Neural progenitor cell (in vitro differentiated cells): Measurements from ENCODE around the gene PFDN4. TPM values are rescaled to one million over a fixed set of nuclear protein-coding genes. Genes with fewer than 3 reads are reported as not detected.

ENCODE experiments used
- DNase-seq: peaks from one replicate; pipeline ENCODE4 v3.0.0-alpha.2; 2016; ENCODE audit warnings: low spot score
- H2AFZ ChIP-seq: fragments of 200-600 bp; sonication (generic); replicated peaks from 2 replicates; pipeline ENCODE4 v1.6.1; 2016; ENCODE audit warnings: antibody characterized with exemption
- H3F3A ChIP-seq: fragments of 200-600 bp; sonication (generic); 2 replicates; pipeline ENCODE4 v1.6.1; 2016; ENCODE audit warnings: antibody characterized with exemption, low read depth
- H3K27ac ChIP-seq: fragments of 200-600 bp; sonication (generic); 2 replicates; pipeline ENCODE4 v1.5.1; 2016; ENCODE audit warnings: mild to moderate bottlenecking
- H3K27me3 ChIP-seq: fragments of 200-600 bp; sonication (generic); 2 replicates; pipeline ENCODE4 v1.6.1; 2016; ENCODE audit warnings: mild to moderate bottlenecking, moderate library complexity
- H3K36me3 ChIP-seq: fragments of 200-600 bp; sonication (generic); 2 replicates; pipeline ENCODE4 v1.5.1; 2016
- H3K4me1 ChIP-seq: fragments of 200-600 bp; sonication (generic); 2 replicates; pipeline ENCODE4 v1.6.1; 2016; ENCODE audit warnings: mixed run types
- H3K4me2 ChIP-seq: fragments of 200-600 bp; sonication (generic); 2 replicates; pipeline ENCODE4 v1.6.1; 2016
- H3K4me3 ChIP-seq: fragments of 200-600 bp; sonication (generic); 2 replicates; pipeline ENCODE4 v1.5.1; 2016
- H3K79me2 ChIP-seq: fragments of 200-600 bp; sonication (generic); 2 replicates; pipeline ENCODE4 v1.6.1; 2016; ENCODE audit warnings: low read depth
- H3K9ac ChIP-seq: fragments of 200-600 bp; sonication (generic); 2 replicates; pipeline ENCODE4 v1.6.1; 2016
- H3K9me3 ChIP-seq: fragments of 200-600 bp; sonication (generic); 2 replicates; pipeline ENCODE4 v1.5.1; 2016; ENCODE audit warnings: low read depth
- H4K20me1 ChIP-seq: fragments of 200-600 bp; sonication (generic); 2 replicates; pipeline ENCODE4 v1.6.1; 2016; ENCODE audit warnings: low read depth
- H3K27ac Mint-ChIP-seq: 3 replicates; pipeline ENCODE4 v1.8.0; 2021; ENCODE audit warnings: mixed read lengths
- H3K27me3 Mint-ChIP-seq: 2 replicates; pipeline ENCODE4 v1.8.0; 2022; ENCODE audit warnings: low read depth, mild to moderate bottlenecking, inconsistent platforms, moderate library complexity, mixed read lengths; ENCODE audit not compliant: insufficient read depth
- H3K36me3 Mint-ChIP-seq: 3 replicates; pipeline ENCODE4 v1.8.0; 2021; ENCODE audit warnings: mixed read lengths
- H3K4me1 Mint-ChIP-seq: 3 replicates; pipeline ENCODE4 v1.8.0; 2021; ENCODE audit warnings: mixed read lengths
- H3K4me3 Mint-ChIP-seq: 3 replicates; pipeline ENCODE4 v1.8.0; 2021; ENCODE audit warnings: mild to moderate bottlenecking, moderate library complexity, mixed read lengths
- H3K9me3 Mint-ChIP-seq: 3 replicates; pipeline ENCODE4 v1.8.0; 2020; ENCODE audit warnings: mixed read lengths
- CTCF ChIP-seq: fragments of 200-600 bp; sonication (generic); IDR thresholded peaks from 2 replicates; pipeline ENCODE4 v1.5.1; 2017; ENCODE audit warnings: antibody characterized with exemption, mild to moderate bottlenecking
- EZH2 ChIP-seq: fragments of 200-600 bp; sonication (generic); IDR thresholded peaks from 2 replicates; pipeline ENCODE4 v1.6.1; 2017; ENCODE audit warnings: antibody characterized with exemption, mild to moderate bottlenecking, moderate library complexity
- EZH2phosphoT487 ChIP-seq: fragments of 200-600 bp; sonication (generic); IDR thresholded peaks from 2 replicates; pipeline ENCODE4 v1.6.1; 2017; ENCODE audit warnings: antibody characterized with exemption
- total RNA-seq: library from RNA; depleted of rRNA; stranded (reverse); fragments of >200 nt; gene quantifications from 2 replicates; pipeline ENCODE4 v1.2.3, GENCODE V29; 2015; ENCODE audit warnings: low replicate concordance

The PFDN4 gene
- total RNA-seq, 1 donor from 2014 or later: 597 TPM

GRCh38 chr20:54212871-54213270, 5.0 kb downstream of the PFDN4 start:
- no peaks in the 10 kb centered on the region for H3K27me3 ChIP-seq
- no peak overlapping the region for H2AFZ ChIP-seq
- no peak overlapping the region for H3K9ac ChIP-seq
- Mint-ChIP-seq H3K27me3 (no peaks in the 10 kb centered on the region), H3K9me3 (peaks cover 2% of the 10 kb centered on the region), H3K36me3 (peaks cover 55% of the 10 kb centered on the region), H3K4me1 (peaks cover 15% of the 10 kb centered on the region), H3K4me3 (no peak overlapping the region), H3K27ac (no peak overlapping the region)
- H3K4me1 ChIP-seq: peaks cover 11% of the 10 kb centered on the region
- no peak overlapping the region for H3K4me2 ChIP-seq
- peaks cover 84% of the 10 kb centered on the region for H3K79me2 ChIP-seq
- DNase-seq: no peak
- no peak overlapping the region for H3K27ac ChIP-seq
- no peaks in the 10 kb centered on the region for H3K9me3 ChIP-seq
- H3F3A ChIP-seq: no peaks in the 10 kb centered on the region
- no peak for TF ChIP-seq EZH2
- TF ChIP-seq CTCF: no peak
- no peak for TF ChIP-seq EZH2phosphoT487
- peaks cover 8% of the 10 kb centered on the region for H3K36me3 ChIP-seq
- H3K4me3 ChIP-seq: no peak overlapping the region
- peaks cover 22% of the 10 kb centered on the region for H4K20me1 ChIP-seq

GRCh38 chr20:54214566-54214965, 6.7 kb downstream of the PFDN4 start:
- H3K4me3 ChIP-seq: no peak overlapping the region
- H3K4me1 Mint-ChIP-seq: peaks cover 7% of the 10 kb centered on the region
- H3K4me2 ChIP-seq: no peak overlapping the region
- H3K4me3 Mint-ChIP-seq: no peak overlapping the region
- H3K27ac Mint-ChIP-seq: no peak overlapping the region
- H3K9me3 Mint-ChIP-seq: peaks cover 2% of the 10 kb centered on the region
- peaks cover 22% of the 10 kb centered on the region for H4K20me1 ChIP-seq
- H3F3A ChIP-seq: peaks cover 8% of the 10 kb centered on the region
- H3K27me3 Mint-ChIP-seq: no peaks in the 10 kb centered on the region
- no peak overlapping the region for H3K9ac ChIP-seq
- peaks cover 56% of the 10 kb centered on the region for H3K36me3 Mint-ChIP-seq
- DNase-seq: no peak
- no peaks in the 10 kb centered on the region for H3K27me3 ChIP-seq
- H3K36me3 ChIP-seq: peaks cover 13% of the 10 kb centered on the region
- peaks cover 67% of the 10 kb centered on the region for H3K79me2 ChIP-seq
- no peak overlapping the region for H3K27ac ChIP-seq
- no peak overlapping the region for H2AFZ ChIP-seq
- H3K9me3 ChIP-seq: no peaks in the 10 kb centered on the region
- no peak for TF ChIP-seq EZH2phosphoT487
- no peak for TF ChIP-seq CTCF
- no peak for TF ChIP-seq EZH2
- peaks cover 3% of the 10 kb centered on the region for H3K4me1 ChIP-seq

GRCh38 chr20:54215157-54215789, 7.4 kb downstream of the PFDN4 start:
- Histone ChIP-seq H3K79me2 (peaks cover 60% of the 10 kb centered on the region), H3K27me3 (no peaks in the 10 kb centered on the region), H3F3A (peaks cover 10% of the 10 kb centered on the region), H3K4me3 (no peak overlapping the region), H2AFZ (no peak overlapping the region), H3K4me2 (no peak overlapping the region), H3K9me3 (no peaks in the 10 kb centered on the region), H4K20me1 (peaks cover 16% of the 10 kb centered on the region), H3K4me1 (no peaks in the 10 kb centered on the region), H3K27ac (no peak overlapping the region), H3K36me3 (peaks cover 15% of the 10 kb centered on the region), H3K9ac (no peak overlapping the region)
- no peak for TF ChIP-seq EZH2phosphoT487
- TF ChIP-seq CTCF: no peak
- no peak for TF ChIP-seq EZH2
- H3K4me3 Mint-ChIP-seq: no peak overlapping the region
- H3K4me1 Mint-ChIP-seq: peaks cover 3% of the 10 kb centered on the region
- H3K36me3 Mint-ChIP-seq: peaks cover 52% of the 10 kb centered on the region
- no peaks in the 10 kb centered on the region for H3K27me3 Mint-ChIP-seq
- H3K27ac Mint-ChIP-seq: no peak overlapping the region
- peaks cover 2% of the 10 kb centered on the region for H3K9me3 Mint-ChIP-seq
- no peak for DNase-seq
